GM19043 (cell line): ENCODE measurements around the gene MLPH.
"Not testable (repeated sequence)": the region's sequence is repeated elsewhere in the genome, so short reads cannot be mapped to it uniquely, and the experiment has no call there.

Experiments
- ATAC-seq: cut with Tn5 transposase; IDR thresholded peaks from one replicate; pipeline ENCODE4 v1.9.1; 2021; ENCODE audit warnings: low read depth; ENCODE audit not compliant: unreplicated experiment

MLPH gene

GRCh38 chr2:237577956-237578870 lies 91.2 kb downstream of the MLPH start:
- ATAC-seq, result no peak

DNA sequence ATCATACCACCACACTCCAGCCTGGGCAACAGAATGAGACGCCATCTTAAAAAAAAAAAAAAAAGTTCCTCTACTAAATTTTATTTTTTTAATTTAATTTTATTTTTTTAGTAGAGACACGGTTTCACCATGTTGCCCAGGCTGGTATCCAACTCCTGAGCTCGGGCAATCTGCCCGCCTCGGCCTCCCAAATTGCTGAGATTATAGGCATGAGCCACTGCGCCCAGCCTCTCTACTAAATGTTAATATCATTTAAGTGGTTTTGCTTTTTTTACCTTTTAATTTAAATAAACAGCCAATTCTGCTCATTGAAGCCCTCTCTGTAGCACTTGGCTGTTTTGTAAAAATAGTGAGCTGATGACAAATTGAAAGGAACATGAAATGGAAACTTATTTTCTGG lies 94.3 kb downstream of the MLPH start:
- ATAC-seq, result no peak

GRCh38 chr2:237581751-237582746 lies 95.0 kb downstream of the MLPH start:
- no peak for ATAC-seq

GRCh38 chr2:237583385-237584295 lies 96.6 kb downstream of the MLPH start:
- ATAC-seq, result no peak

DNA sequence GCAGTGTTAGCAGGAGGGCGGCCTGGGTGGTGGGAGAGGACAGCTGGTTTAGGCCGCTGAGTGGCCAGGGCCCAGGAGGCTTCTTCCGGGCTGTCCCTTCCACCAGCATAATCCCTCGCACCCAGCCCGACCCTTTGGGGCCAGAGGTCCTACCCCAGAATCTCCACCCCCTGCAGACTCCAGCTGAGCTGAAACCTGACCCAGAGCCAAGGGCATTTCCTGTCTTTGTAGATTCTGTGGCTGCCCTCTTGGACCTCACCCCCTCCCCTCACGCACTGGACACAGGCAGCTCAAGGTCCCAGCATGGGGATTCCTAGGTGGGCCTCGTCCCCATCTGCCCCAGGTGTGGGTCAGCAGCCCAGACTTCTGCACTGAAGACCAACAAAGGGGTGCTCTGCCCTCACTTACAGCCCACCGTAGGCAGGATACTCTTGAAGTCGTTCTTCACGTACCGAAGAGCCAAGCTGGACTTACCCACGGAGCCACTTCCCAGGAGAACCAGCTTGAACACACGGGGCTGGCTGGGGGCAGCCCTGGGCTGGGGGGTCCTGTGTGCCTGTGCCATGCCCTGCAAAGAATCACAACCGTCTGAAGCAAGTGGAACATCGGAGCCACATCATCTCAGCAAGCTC lies 98.7 kb downstream of the MLPH start:
- no peak for ATAC-seq

GRCh38 chr2:237588044-237588696 lies 101.1 kb downstream of the MLPH start:
- ATAC-seq, result no peak

GRCh38 chr2:237590272-237591140 lies 103.5 kb downstream of the MLPH start, which contains the start of gene RAB17:
Gene RAB17, minus strand, starts transcription at chr2:237590734. Its CDS starts 4,580 bp downstream, at chr2:237586154.
- ATAC-seq, result no peak

DNA sequence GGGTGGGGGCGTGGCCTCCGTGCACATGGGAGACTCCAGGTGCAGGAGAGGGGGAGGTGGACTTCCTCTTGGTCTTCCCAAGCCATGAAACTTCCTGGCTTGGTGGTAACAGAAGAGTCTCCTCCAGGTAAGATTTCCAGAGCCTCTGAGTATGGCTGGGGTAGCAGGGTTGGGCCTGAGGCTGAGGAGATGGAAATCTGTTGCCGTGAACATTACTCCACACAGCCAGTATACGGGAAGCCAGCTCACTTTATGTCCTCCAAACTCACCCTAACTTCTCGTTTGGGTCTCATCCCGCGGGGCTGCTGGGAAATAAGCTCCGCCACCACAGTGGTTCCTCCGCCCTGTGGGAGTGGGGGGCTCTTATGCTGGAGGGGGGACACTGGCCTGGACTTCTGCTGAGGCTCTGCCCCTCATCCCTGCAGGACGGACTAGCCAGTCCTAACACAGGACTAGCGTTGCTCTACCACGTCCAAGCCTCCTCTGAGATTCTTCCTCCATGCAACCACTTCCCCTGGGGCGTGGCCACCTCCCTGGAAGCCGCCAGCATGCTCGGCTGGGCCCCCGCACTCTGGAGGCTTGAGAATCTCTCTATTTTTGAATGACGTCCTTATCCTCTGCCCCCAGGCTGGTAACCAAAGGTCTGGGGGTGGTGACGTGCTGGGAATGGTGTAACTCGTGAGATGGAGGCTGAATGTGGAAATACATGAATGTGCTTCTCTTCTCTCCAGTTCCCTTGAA lies 104.3 kb downstream of the MLPH start:
- no peak for ATAC-seq

GRCh38 chr2:237592425-237592980 lies 105.5 kb downstream of the MLPH start:
- no peak for ATAC-seq

- ATAC-seq, result no peak
Observed at GRCh38 chr2:237593036-237593435, 106.0 kb downstream of the MLPH start.

- no peak for ATAC-seq
Observed at GRCh38 chr2:237593596-237594320, 106.7 kb downstream of the MLPH start.

GRCh38 chr2:237594514-237594871 lies 107.4 kb downstream of the MLPH start:
- no peak for ATAC-seq

DNA sequence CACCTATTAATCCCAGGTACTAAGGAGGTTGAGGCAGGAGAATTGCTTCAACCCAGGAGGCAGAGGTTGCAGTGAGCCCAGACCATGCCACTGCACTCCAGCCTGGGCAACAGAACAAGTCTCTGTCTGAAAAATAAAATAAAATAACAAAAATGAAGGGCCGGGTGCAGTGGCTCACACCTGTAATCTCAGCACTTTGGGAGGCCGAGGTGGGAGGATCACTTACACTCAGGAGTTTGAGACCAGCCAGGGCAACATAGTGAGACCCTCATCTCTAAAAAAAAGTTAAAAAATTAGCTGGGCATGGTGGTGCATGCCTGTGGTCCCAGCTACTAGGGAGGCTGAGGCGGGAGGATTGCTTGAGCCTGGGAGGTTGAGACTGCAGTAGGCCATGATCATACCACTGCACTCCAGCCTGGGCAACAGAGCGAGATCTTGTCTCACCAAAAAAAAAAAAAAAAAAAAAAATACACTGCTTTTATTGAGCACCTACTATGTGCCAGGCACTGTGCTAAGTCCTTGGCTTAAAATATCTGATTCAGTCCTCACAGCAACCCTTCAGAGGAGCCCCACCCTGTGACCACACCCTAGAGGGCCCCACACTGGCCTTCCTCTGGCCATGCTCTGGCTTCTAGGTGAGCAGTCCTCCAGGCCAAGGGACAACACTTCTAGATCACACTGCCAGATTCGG lies 108.9 kb downstream of the MLPH start:
- not testable (repeated sequence) for ATAC-seq

DNA sequence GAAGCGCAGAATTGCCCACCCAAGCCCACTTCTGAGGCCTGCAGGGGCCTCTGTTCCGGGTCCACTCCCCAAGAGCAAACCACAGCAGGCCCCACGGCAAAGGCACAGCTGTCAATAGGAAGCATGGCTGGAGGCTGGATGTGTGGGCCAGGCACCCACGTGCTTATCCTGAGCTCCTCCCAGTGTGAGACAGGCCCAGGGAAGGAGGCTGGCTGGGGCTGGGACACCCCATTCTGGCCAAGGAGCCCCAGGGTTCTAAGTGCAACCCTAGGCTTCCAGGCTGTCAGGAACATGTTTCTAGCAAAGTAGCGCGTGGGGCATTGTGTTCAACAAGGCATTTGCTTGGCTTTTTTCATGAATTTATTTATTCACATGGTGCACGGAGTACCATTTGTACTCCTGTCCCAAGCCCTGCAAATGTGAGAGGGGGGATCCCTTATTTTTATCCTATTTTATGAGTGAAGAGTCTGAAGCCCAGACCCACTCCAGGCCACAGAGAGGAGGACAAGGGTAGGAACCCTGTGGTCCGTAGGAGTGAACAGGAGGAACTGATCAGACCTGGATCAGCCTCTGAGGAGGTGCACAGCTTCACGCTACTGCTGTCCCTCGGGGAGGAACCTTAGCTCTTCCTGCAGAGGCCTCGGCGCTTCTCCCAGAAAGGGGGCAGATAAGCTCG lies 109.6 kb downstream of the MLPH start:
- no peak for ATAC-seq
